HepG2 (cell line): ENCODE data around the gene TBC1D16.

Experiments
- CHD2 ChIP-seq: IDR thresholded peaks from 2 replicates; pipeline ENCODE4 v1.6.1; 2011; ENCODE audit warnings: low read depth, low read length, improper control_type of control experiment
- MXI1 ChIP-seq: IDR thresholded peaks from 3 replicates; pipeline ENCODE4 v1.6.1; 2012; ENCODE audit warnings: low read depth, low read length, inconsistent platforms, borderline replicate concordance
- POLR2A ChIP-seq, 2 experiments: IDR thresholded peaks; 2 replicates each; pipeline ENCODE4 v1.6.1; 2011; ENCODE audit warnings: low read depth in 2 of 2, low read length in 2 of 2, mild to moderate bottlenecking in 1 of 2, moderate library complexity in 1 of 2; ENCODE audit not compliant: insufficient read depth in 1 of 2
- RFX5 ChIP-seq: IDR thresholded peaks from 2 replicates; pipeline ENCODE4 v1.6.1; 2011; ENCODE audit warnings: low read depth, low read length, improper control_type of control experiment
- ZBTB33 ChIP-seq: sonication (generic); formaldehyde crosslinking; IDR thresholded peaks from 2 replicates; pipeline ENCODE4 v1.4.0; 2020; ENCODE audit warnings: missing genetic modification reagents
- ZNF326 ChIP-seq: sonication (generic); formaldehyde crosslinking; IDR thresholded peaks from 2 replicates; pipeline ENCODE4 v1.4.0; 2020; ENCODE audit warnings: missing genetic modification reagents, borderline replicate concordance
- TF ChIP-seq, protein P1 (sequence below): sonication (generic); formaldehyde crosslinking; IDR thresholded peaks from 2 replicates; pipeline ENCODE4 v1.5.0; 2020; ENCODE audit warnings: mild to moderate bottlenecking, missing genetic modification reagents, moderate library complexity
- TF ChIP-seq, protein P2 (sequence below): IDR thresholded peaks from 2 replicates; pipeline ENCODE4 v1.6.1; 2012; ENCODE audit warnings: inconsistent platforms

DNA sequence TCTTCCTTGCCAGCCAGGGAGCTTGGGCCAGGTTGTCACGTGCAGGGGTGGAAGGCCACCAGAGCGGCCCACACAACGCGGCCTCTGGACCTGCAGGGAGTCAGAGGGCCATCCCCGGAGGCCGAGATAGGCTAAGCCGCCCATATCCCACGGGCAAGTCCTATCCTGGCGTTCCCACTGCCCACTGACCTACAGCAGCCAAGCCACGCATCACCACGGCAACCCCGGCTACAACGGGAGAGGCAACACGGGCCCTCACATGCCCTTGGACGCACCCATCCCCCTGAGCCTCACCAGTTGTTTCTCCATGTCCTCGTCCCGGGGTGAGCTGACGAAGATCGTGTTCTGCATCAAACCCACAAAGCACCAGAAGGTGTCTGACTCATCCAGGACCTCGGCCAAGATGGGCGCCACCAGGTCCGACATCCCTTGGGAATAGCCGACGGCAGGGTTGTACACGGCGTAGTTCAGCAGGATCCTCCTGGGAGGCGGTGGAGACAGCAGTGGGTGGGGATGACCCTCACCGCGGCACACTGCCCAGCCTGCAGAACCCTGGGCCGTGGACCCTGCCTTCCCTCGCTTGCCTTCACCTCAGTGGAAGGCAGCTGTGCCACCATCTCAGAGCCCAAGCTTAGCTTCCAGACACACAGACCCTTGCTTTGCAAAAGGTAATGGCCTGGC, 88.2 kb downstream of the TBC1D16 start:
- no peak for TF ChIP-seq POLR2A (IDR thresholded peaks at IDR 0.05; ENCODE audit: insufficient read depth in 1 of 2, low read depth in 2 of 2, low read length in 2 of 2)
- TF ChIP-seq, protein P1, sequence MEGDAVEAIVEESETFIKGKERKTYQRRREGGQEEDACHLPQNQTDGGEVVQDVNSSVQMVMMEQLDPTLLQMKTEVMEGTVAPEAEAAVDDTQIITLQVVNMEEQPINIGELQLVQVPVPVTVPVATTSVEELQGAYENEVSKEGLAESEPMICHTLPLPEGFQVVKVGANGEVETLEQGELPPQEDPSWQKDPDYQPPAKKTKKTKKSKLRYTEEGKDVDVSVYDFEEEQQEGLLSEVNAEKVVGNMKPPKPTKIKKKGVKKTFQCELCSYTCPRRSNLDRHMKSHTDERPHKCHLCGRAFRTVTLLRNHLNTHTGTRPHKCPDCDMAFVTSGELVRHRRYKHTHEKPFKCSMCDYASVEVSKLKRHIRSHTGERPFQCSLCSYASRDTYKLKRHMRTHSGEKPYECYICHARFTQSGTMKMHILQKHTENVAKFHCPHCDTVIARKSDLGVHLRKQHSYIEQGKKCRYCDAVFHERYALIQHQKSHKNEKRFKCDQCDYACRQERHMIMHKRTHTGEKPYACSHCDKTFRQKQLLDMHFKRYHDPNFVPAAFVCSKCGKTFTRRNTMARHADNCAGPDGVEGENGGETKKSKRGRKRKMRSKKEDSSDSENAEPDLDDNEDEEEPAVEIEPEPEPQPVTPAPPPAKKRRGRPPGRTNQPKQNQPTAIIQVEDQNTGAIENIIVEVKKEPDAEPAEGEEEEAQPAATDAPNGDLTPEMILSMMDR (CRISPR knock-in tag): no peak
- TF ChIP-seq ZNF326 (CRISPR knock-in tag): no peak
- TF ChIP-seq, protein P2, sequence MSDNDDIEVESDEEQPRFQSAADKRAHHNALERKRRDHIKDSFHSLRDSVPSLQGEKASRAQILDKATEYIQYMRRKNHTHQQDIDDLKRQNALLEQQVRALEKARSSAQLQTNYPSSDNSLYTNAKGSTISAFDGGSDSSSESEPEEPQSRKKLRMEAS: no peak
- TF ChIP-seq ZBTB33 (CRISPR knock-in tag): no peak
- no peak for TF ChIP-seq RFX5
- no peak for TF ChIP-seq MXI1
- TF ChIP-seq CHD2: no peak
